Measurements from ENCODE around the gene WIF1. TPM values are rescaled to one million over a fixed set of nuclear protein-coding genes. Genes with fewer than 3 reads are reported as not detected.

WIF1 gene
- total and polyA plus RNA-seq, 2 of the 4 experiments (the other 2 are of a cell fraction), result not detected

DNA sequence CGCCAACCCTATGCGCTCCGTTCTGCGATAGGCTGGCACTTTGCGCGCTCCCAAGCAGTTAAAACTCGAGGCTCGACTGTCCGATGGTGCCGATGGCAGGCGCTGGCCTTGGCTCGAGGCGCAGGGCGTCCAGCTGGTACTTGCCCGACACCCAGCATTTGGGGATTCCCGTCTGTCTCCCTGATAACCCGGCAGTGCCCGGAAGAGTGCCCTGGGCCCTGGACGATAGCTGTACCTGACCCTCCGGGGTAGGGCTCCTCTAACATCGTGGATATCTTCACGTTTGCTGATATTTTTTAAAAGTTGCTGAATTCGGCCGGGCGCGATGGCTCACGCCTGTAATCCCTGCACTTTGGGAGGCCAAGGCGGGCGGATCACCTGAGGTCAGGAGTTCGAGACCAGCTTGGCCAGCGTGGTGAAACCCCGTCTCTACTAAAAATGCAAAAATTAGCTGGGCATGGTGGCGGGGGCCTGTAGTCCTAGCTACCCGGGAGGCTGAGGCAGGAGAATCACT lies 908 bp upstream of the WIF1 start:
- H3K56ac ChIP-seq (ENCODE audit: extremely low read depth, insufficient read depth, low read length), result no peak overlapping the region
- H3K27me3 ChIP-seq (ENCODE audit: control insufficient read depth, insufficient read depth, low read length), result peaks cover 51% of the 10 kb centered on the region
- H3K14ac ChIP-seq (replicated peaks; ENCODE audit: low read depth, low read length), result no peak overlapping the region
- peaks cover 2% of the 10 kb centered on the region; the same call in 1 of the 2 replicates for H3K9me1 ChIP-seq (ENCODE audit: insufficient read depth, low read length)
- no peak overlapping the region for H2AK5ac ChIP-seq (ENCODE audit: low read depth, low read length)
- no peak overlapping the region for H2BK15ac ChIP-seq (ENCODE audit: low read depth, low read length)
- H3K9me3 ChIP-seq (ENCODE audit: control insufficient read depth, insufficient read depth, low read length), result no peaks in the 10 kb centered on the region
- peak overlapping the region; percentile 72 for H2AFZ ChIP-seq (replicated peaks; ENCODE audit: low read length, poor library complexity)
- no peak overlapping the region for H2BK20ac ChIP-seq (ENCODE audit: low read depth, low read length)
- H3K23ac ChIP-seq (ENCODE audit: low read depth, low read length), result no peak overlapping the region
- H4K8ac ChIP-seq (ENCODE audit: low read depth in 2 of 2, low read length in 2 of 2), result no peak overlapping the region
- H4K91ac ChIP-seq (ENCODE audit: insufficient read depth, low read depth, low read length), result no peak overlapping the region
- H3K4ac ChIP-seq (ENCODE audit: low read depth, low read length), result no peak overlapping the region
- ChIA-PET CTCF (interaction anchor here (0.8 kb wide), 1 partner anchor 227 kb away, joined by 3 read pairs; no protein-coding TSS in a partner anchor), POLR2A (ENCODE audit: unreplicated experiment) (no interaction called here)
- no TSS peak for BruUV-seq (replicated peaks)
- H3K36me3 ChIP-seq (ENCODE audit: control insufficient read depth, insufficient read depth, low read length), result no peaks in the 10 kb centered on the region
- no peak overlapping the region for H2AK9ac ChIP-seq (replicated peaks; ENCODE audit: low read depth, low read length, poor library complexity)
- dilution Hi-C loops (cut with HindIII; ENCODE audit: low sequenced_read_pairs, unreplicated experiment), result no loop called here
- no peak overlapping the region for H3K9ac ChIP-seq (ENCODE audit: low read depth, low read length)
- H3K4me3 ChIP-seq (ENCODE audit: insufficient read depth, low read depth, low read length), result no peak overlapping the region
- ATAC-seq (ENCODE audit: low read depth), result no peak
- peaks cover 3% of the 10 kb centered on the region for H3K4me1 ChIP-seq (ENCODE audit: control insufficient read depth, insufficient read depth, low read length)
- in situ Hi-C loops (cut with MboI; ENCODE audit: low sequenced_read_pairs), result no loop called here
- no peak for TF ChIP-seq RFX5 (IDR thresholded peaks at IDR 0.05; ENCODE audit: low read depth, low read length)
- no peak for TF ChIP-seq SMC3 (IDR thresholded peaks at IDR 0.05; ENCODE audit: low read depth, low read length)
- no peak for TF ChIP-seq RCOR1 (IDR thresholded peaks at IDR 0.05; ENCODE audit: insufficient replicate concordance, low read length)
- TF ChIP-seq USF2 (IDR thresholded peaks at IDR 0.05; ENCODE audit: low read depth, low read length), result no peak
- no peak for TF ChIP-seq BHLHE40 (IDR thresholded peaks at IDR 0.05; ENCODE audit: low read depth, low read length)
- TF ChIP-seq NFE2L2 (IDR thresholded peaks at IDR 0.05; ENCODE audit: low read depth, low read length), result no peak
- TF ChIP-seq CEBPB (IDR thresholded peaks at IDR 0.05; ENCODE audit: low read depth, low read length), result no peak
- no peak for TF ChIP-seq MXI1 (IDR thresholded peaks at IDR 0.05; ENCODE audit: borderline replicate concordance, low read depth, low read length)
- TF ChIP-seq MAFK (IDR thresholded peaks at IDR 0.05; ENCODE audit: low read depth, low read length), result no peak
- TF ChIP-seq FOS (IDR thresholded peaks at IDR 0.05; ENCODE audit: low read depth, low read length), result no peak
- no peak for TF ChIP-seq POLR2A (IDR thresholded peaks at IDR 0.05; ENCODE audit: low read depth, low read length)
- no peak for DNase-seq
- no peak overlapping the region; the same call in 1 of the 2 replicates for H3K4me2 ChIP-seq (ENCODE audit: low read depth, low read length)
- WGBS, 2 experiments (ENCODE audit: extremely low coverage in 2 of 2, insufficient read length in 1 of 2), result 74% methylated on average over 27 of the region's 34 CpGs; no CpG with 5 or more reads in 1 of the 2 experiments
- no peak overlapping the region for H2BK5ac ChIP-seq (ENCODE audit: low read depth, low read length, poor library complexity, severe bottlenecking)
- H2BK120ac ChIP-seq (ENCODE audit: low read depth, low read length), result no peak overlapping the region
- no peaks in the 10 kb centered on the region for H4K20me1 ChIP-seq (ENCODE audit: insufficient read depth, low read length)
- H3K79me1 ChIP-seq (ENCODE audit: low read depth in 1 of 2, low read length in 2 of 2), result no peaks in the 10 kb centered on the region
- no peak overlapping the region for H3K27ac ChIP-seq (ENCODE audit: insufficient read depth, low read length)
- H3K18ac ChIP-seq (ENCODE audit: low read depth, low read length), result no peak overlapping the region
- no peak overlapping the region for H4K5ac ChIP-seq (ENCODE audit: low read depth, low read length)
- intact Hi-C loops (cut with micrococcal nuclease), result loop anchor here (5.0 kb wide), 1 partner anchor 110 kb away; no protein-coding TSS in a partner anchor

Measured in IMR-90 (cell line).